H1 (cell line): ENCODE measurements around the gene GPSM1. TPM values are rescaled to one million over a fixed set of nuclear protein-coding genes. Genes with fewer than 3 reads are reported as not detected.

ENCODE experiments used
- CTCF ChIA-PET: fragments of 300-600 bp; sonication (Branson Sonifier 250); formaldehyde crosslinking; loops from one replicate; lab custom pipeline; 2021; ENCODE audit not compliant: partially characterized antibody; lab: Charles Lee
- POLR2A ChIA-PET: fragments of 300-600 bp; sonication (Branson Sonifier 250); formaldehyde crosslinking; loops from one replicate; lab custom pipeline; 2021; ENCODE audit warnings: inconsistent platforms; ENCODE audit not compliant: partially characterized antibody; lab: Charles Lee
- DNase-seq, 2 experiments: peaks; one replicate each; pipeline versions ENCODE4 v3.0.0 to v3.0.0-alpha.2; 2010 to 2022; ENCODE audit warnings: low spot score in 2 of 2, low read depth in 1 of 2, mixed read lengths in 1 of 2
- FAIRE-seq: peaks from 2 replicates; lab custom pipeline; 2011; peaks lifted over from hg19 to GRCh38; lab: Jason Lieb, UNC
- H2AFZ ChIP-seq: 2 replicates; pipeline ENCODE4 v1.8.1; 2012; ENCODE audit warnings: low read length, inconsistent platforms
- H2AK5ac ChIP-seq: 2 replicates; pipeline ENCODE4 v1.6.1; 2013; ENCODE audit warnings: low read depth, low read length
- H2BK120ac ChIP-seq: replicated peaks from 2 replicates; pipeline ENCODE3; 2013; ENCODE audit warnings: low read depth, low read length, inconsistent platforms
- H2BK12ac ChIP-seq: 2 replicates; pipeline ENCODE4 v1.6.1; 2013; ENCODE audit warnings: low read depth, low read length
- H2BK15ac ChIP-seq: 2 replicates; pipeline ENCODE4 v1.6.1; 2013; ENCODE audit warnings: low read length
- H2BK20ac ChIP-seq: 2 replicates; pipeline ENCODE4 v1.6.1; 2013; ENCODE audit warnings: low read length
- H2BK5ac ChIP-seq: 2 replicates; pipeline ENCODE4 v1.6.1; 2013; ENCODE audit warnings: low read depth, low read length
- H3K14ac ChIP-seq: 2 replicates; pipeline ENCODE4 v1.6.1; 2013; ENCODE audit warnings: inconsistent platforms; ENCODE audit not compliant: insufficient read length
- H3K18ac ChIP-seq: 2 replicates; pipeline ENCODE4 v1.6.1; 2013; ENCODE audit warnings: low read length; ENCODE audit errors: extremely low read depth
- H3K23ac ChIP-seq: 2 replicates; pipeline ENCODE4 v1.6.1; 2013; ENCODE audit warnings: inconsistent platforms; ENCODE audit not compliant: insufficient read length
- H3K23me2 ChIP-seq: 2 replicates; pipeline ENCODE4 v1.6.1; 2013; ENCODE audit warnings: low read depth, low read length
- H3K27ac ChIP-seq: 2 replicates; pipeline ENCODE4 v1.6.1; 2011; ENCODE audit warnings: low read depth, low read length, inconsistent platforms
- H3K27me3 ChIP-seq, 4 experiments: replicated peaks in 1 of 4; 1 replicate in 1 of 4; 2 replicates in 3 of 4; pipeline versions ENCODE4 v1.6.1 to v1.8.1; 2011 to 2013; ENCODE audit warnings: low read length in 3 of 4, mild to moderate bottlenecking in 3 of 4, inconsistent platforms in 2 of 4, mixed read lengths in 2 of 4, moderate library complexity in 1 of 4; ENCODE audit not compliant: control insufficient read depth in 3 of 4, insufficient read depth in 3 of 4; ENCODE audit errors: extremely low read depth in 1 of 4
- H3K36me3 ChIP-seq, 4 experiments: 2 replicates each; pipeline versions ENCODE4 v1.6.1 to v1.8.1; 2011 to 2013; ENCODE audit warnings: mild to moderate bottlenecking in 4 of 4, low read length in 3 of 4, moderate library complexity in 2 of 4, control low read depth in 1 of 4, inconsistent platforms in 1 of 4; ENCODE audit not compliant: insufficient read depth in 4 of 4, control insufficient read depth in 2 of 4
- H3K4ac ChIP-seq: replicated peaks from 2 replicates; pipeline ENCODE3; 2013; ENCODE audit warnings: low read length, low read depth, mixed read lengths, inconsistent platforms; ENCODE audit not compliant: insufficient read length
- H3K4me1 ChIP-seq, 4 experiments: replicated peaks in 1 of 4; 1 replicate in 1 of 4; 2 replicates in 3 of 4; pipeline versions ENCODE4 v1.6.1 to v1.8.1; 2011 to 2013; ENCODE audit warnings: low read length in 3 of 4, inconsistent platforms in 2 of 4, mixed read lengths in 1 of 4; ENCODE audit not compliant: insufficient read depth in 4 of 4, control insufficient read depth in 3 of 4
- H3K4me2 ChIP-seq, 2 experiments: 2 replicates each; pipeline versions ENCODE4 v1.6.1 to v1.8.1; 2011 to 2013; ENCODE audit warnings: low read depth in 2 of 2, low read length in 2 of 2, control low read depth in 1 of 2, inconsistent platforms in 1 of 2, mild to moderate bottlenecking in 1 of 2; ENCODE audit not compliant: insufficient read depth in 1 of 2
- H3K4me3 ChIP-seq, 4 experiments: fragments of 200-600, 300-600 bp in 1 of 4; sonication (generic), shearing (Covaris generic), sonication (Bioruptor Twin) in 1 of 4; 2 replicates each; pipeline versions ENCODE4 v1.5.1 to v1.8.1; 2011 to 2016; ENCODE audit warnings: low read length in 4 of 4, low read depth in 3 of 4, control low read depth in 2 of 4, inconsistent platforms in 2 of 4, mild to moderate bottlenecking in 2 of 4, mixed read lengths in 1 of 4, moderate library complexity in 1 of 4; ENCODE audit not compliant: insufficient read depth in 2 of 4; ENCODE audit errors: extremely low read depth in 1 of 4
- H3K56ac ChIP-seq: replicated peaks from 2 replicates; pipeline ENCODE3; 2013; ENCODE audit warnings: low read depth, mild to moderate bottlenecking, mixed read lengths, low read length, inconsistent platforms; ENCODE audit not compliant: insufficient read length
- H3K79me1 ChIP-seq: 2 replicates; pipeline ENCODE4 v1.6.1; 2013; ENCODE audit warnings: low read depth, low read length, control low read depth
- H3K79me2 ChIP-seq, 2 experiments: 2 replicates each; pipeline versions ENCODE4 v1.6.1 to v1.8.1; 2012 to 2013; ENCODE audit warnings: low read length in 2 of 2, mild to moderate bottlenecking in 2 of 2, inconsistent platforms in 1 of 2; ENCODE audit not compliant: insufficient read depth in 2 of 2, control insufficient read depth in 1 of 2
- H3K9ac ChIP-seq, 4 experiments: replicated peaks in 1 of 4; 1 replicate in 1 of 4; 2 replicates in 3 of 4; pipeline versions ENCODE4 v1.6.1 to v1.8.1; 2011 to 2013; ENCODE audit warnings: low read depth in 3 of 4, low read length in 3 of 4, control low read depth in 2 of 4, mild to moderate bottlenecking in 2 of 4, moderate library complexity in 2 of 4, inconsistent platforms in 1 of 4; ENCODE audit errors: extremely low read depth in 1 of 4
- H3K9me3 ChIP-seq, 2 experiments: 2 replicates each; pipeline versions ENCODE4 v1.6.1 to v1.8.1; 2012 to 2013; ENCODE audit warnings: mild to moderate bottlenecking in 2 of 2, moderate library complexity in 2 of 2, control low read depth in 1 of 2, inconsistent platforms in 1 of 2, low read depth in 1 of 2, low read length in 1 of 2, mixed read lengths in 1 of 2; ENCODE audit not compliant: insufficient read depth in 2 of 2
- H4K20me1 ChIP-seq, 2 experiments: replicated peaks in 1 of 2; 2 replicates each; pipeline versions ENCODE3 to v1.8.1; 2011 to 2013; ENCODE audit warnings: inconsistent platforms in 2 of 2, low read length in 2 of 2, mild to moderate bottlenecking in 1 of 2; ENCODE audit not compliant: insufficient read depth in 2 of 2, control insufficient read depth in 1 of 2
- H4K5ac ChIP-seq: 2 replicates; pipeline ENCODE4 v1.6.1; 2013; ENCODE audit warnings: low read length, low read depth, mixed read lengths, inconsistent platforms; ENCODE audit not compliant: insufficient read length
- H4K8ac ChIP-seq: 2 replicates; pipeline ENCODE4 v1.8.0; 2013; ENCODE audit warnings: mild to moderate bottlenecking, moderate library complexity, low read length, inconsistent platforms; ENCODE audit not compliant: insufficient read depth; ENCODE audit errors: extremely low read depth
- H4K91ac ChIP-seq: replicated peaks from 2 replicates; pipeline ENCODE3; 2013; ENCODE audit warnings: low read length, mixed read lengths, inconsistent platforms; ENCODE audit not compliant: insufficient read length
- ATF2 ChIP-seq: IDR thresholded peaks from 2 replicates; pipeline ENCODE4 v1.6.1; 2012; ENCODE audit warnings: low read length, inconsistent platforms
- CEBPB ChIP-seq: IDR thresholded peaks from 2 replicates; pipeline ENCODE4 v1.6.1; 2012; ENCODE audit warnings: low read depth, low read length
- TAF7 ChIP-seq: optimal IDR thresholded peaks from 2 replicates; pipeline ENCODE3; 2011; ENCODE audit warnings: low read depth, mild to moderate bottlenecking, inconsistent platforms, low read length, moderate library complexity, borderline replicate concordance
- WGBS, 2 experiments: shearing (Covaris generic) in 1 of 2; methylation state at CpG; one replicate each; pipeline versions ENCODE4 v1.1.6 to v1.1.7; 2013 to 2015; ENCODE audit warnings: low lambda C conversion rate in 2 of 2, mixed read lengths in 2 of 2, inconsistent platforms in 1 of 2, low coverage in 1 of 2, missing lambda C conversion rate in 1 of 2; ENCODE audit not compliant: insufficient replicate concordance in 2 of 2, insufficient coverage in 1 of 2, insufficient read length in 1 of 2; ENCODE audit errors: extremely low coverage in 1 of 2, missing lambda C conversion rate in 1 of 2; 5-methylcytosine and 5-hydroxymethylcytosine counted together
- polyA plus RNA-seq, 7 experiments: library from polyadenylated mRNA; depleted of rRNA in 3 of 7; stranded (reverse) in 5 of 7; unstranded in 2 of 7; fragments of >200 nt in 5 of 7; fragments of 200-250 nt in 2 of 7; gene quantifications; 1 replicate in 5 of 7; 2 replicates in 1 of 7; 4 replicates in 1 of 7; pipeline versions ENCODE4 v1.2.1 to v1.2.3, GENCODE V29; 2011 to 2013; ENCODE audit warnings: missing spikeins in 2 of 7, mixed read lengths in 2 of 7
- total RNA-seq: library from RNA; stranded (reverse); fragmentation: NEBNext Ultra II Directional; extraction: Animal tissue kit (Norgen Biotek cat#: 25700); gene quantifications from 2 replicates; pipeline ENCODE4 v1.2.1, GENCODE V29; 2021

The GPSM1 gene
- total and polyA plus RNA-seq, 2 of the 8 experiments (the other 6 are each of a cell fraction or from before 2014, with no cell fraction given) = 12.8 to 18.0 TPM

DNA sequence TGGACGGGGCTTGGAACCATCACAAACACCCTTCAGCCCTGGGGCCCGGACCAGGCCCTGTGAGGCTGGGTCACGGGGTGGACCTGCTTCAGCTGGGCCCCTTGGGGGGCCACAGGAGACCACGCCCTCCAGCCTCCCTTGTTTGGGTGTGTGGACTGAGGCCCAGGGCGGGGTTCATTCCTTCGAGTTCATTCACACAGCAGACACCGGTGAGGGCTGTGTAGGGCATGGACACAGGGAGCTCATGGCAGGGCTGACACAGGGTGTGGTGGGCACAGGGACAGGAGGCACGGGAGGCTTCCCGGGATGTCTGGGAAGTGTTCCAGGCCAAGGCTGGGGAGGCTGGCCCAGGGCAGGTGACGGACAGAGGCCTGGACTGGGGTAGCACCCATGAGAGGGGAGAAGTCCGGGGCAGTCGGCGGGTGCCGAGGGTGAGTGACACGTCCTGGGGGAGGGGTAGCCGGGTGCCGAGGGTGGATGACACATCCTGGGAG is 27.3 kb downstream of the GPSM1 start:
- Histone ChIP-seq H2AFZ (no peak overlapping the region), H3K56ac (no peak overlapping the region), H3K9ac (no peak overlapping the region), H3K79me2 (no peaks in the 10 kb centered on the region), H2BK20ac (no peak overlapping the region), H3K9me3 (no peaks in the 10 kb centered on the region), H3K4me2 (no peak overlapping the region)
- FAIRE-seq (no peak), DNase-seq (no peak)
- TF ChIP-seq ATF2 (no peak), CEBPB (no peak), TAF7 (no peak)
- TF ChIP-seq, all 59 proteins: peak for 0
- no peak overlapping the region for H4K91ac ChIP-seq
- H3K14ac ChIP-seq = no peak overlapping the region
- no peak overlapping the region for H3K4me3 ChIP-seq
- 91% methylated on average over 14 of the region's 17 CpGs; no CpG with 5 or more reads in 1 of the 2 experiments for WGBS, 2 experiments
- H3K4me1 ChIP-seq = no peaks in the 10 kb centered on the region
- H2BK12ac ChIP-seq = no peak overlapping the region
- H3K27ac ChIP-seq = no peak overlapping the region
- H3K4ac ChIP-seq = no peak overlapping the region
- H4K5ac ChIP-seq = no peak overlapping the region
- POLR2A ChIA-PET = interaction anchor here (0.7 to 15.8 kb wide), 11 partner anchors 9 to 129 kb away, joined by 3 to 137 read pairs (median 4); partner anchors contain the start of genes CARD9, DNLZ and GPSM1
- no peak overlapping the region for H3K23ac ChIP-seq
- no peaks in the 10 kb centered on the region; a peak in 2 of 7 replicates for H3K27me3 ChIP-seq
- no peak overlapping the region for H2BK5ac ChIP-seq
- no peak overlapping the region for H3K18ac ChIP-seq
- H2BK120ac ChIP-seq = no peak overlapping the region
- no peaks in the 10 kb centered on the region; a peak in 1 of 8 replicates for H3K36me3 ChIP-seq
- no peak overlapping the region for H4K8ac ChIP-seq
- no peak overlapping the region for H2BK15ac ChIP-seq
- no peaks in the 10 kb centered on the region for H4K20me1 ChIP-seq
- H3K79me1 ChIP-seq = no peaks in the 10 kb centered on the region
- no peaks in the 10 kb centered on the region for H3K23me2 ChIP-seq
- CTCF ChIA-PET = interaction anchor here (0.9 to 2.0 kb wide), 9 partner anchors 9 to 72 kb away, joined by 3 to 22 read pairs (median 4); partner anchors contain the start of gene DNLZ
- H2AK5ac ChIP-seq = no peak overlapping the region
